ENCODE results near the gene KLHL5. TPM values are rescaled to one million over a fixed set of nuclear protein-coding genes. Genes with fewer than 3 reads are reported as not detected.
A peak's percentile ranks its signal among the peaks of the same experiment; 100 is the strongest.

The KLHL5 gene
- 10 to 100 TPM; 33.4 to 56.2 TPM for total RNA-seq
- polyA plus RNA-seq, result 10 to 100 TPM in 1 of 2 donors, 1 to 10 TPM in 1; 8.6 to 32.2 TPM
- long read RNA-seq, donor 1, transcript KLHL5-205 (11 exons, 2,926 nt), result major isoform, 12 of 14 reads
- long read RNA-seq, donor 1, partial matches to known transcripts, result 0 of 14 reads
- long read RNA-seq, donor 1, other reads (novel, unspliced or antisense), result 0 of 14 reads
- long read RNA-seq, donor 2, partial matches to known transcripts, result 0 of 1 reads
- long read RNA-seq, donor 2, other reads (novel, unspliced or antisense), result 0 of 1 reads
- long read RNA-seq, donor 3, partial matches to known transcripts, result 0 of 1 reads
- long read RNA-seq, donor 3, other reads (novel, unspliced or antisense), result 0 of 1 reads
- long read RNA-seq, donor 4, partial matches to known transcripts, result 0 of 3 reads
- long read RNA-seq, donor 4, other reads (novel, unspliced or antisense), result 0 of 3 reads
- long read RNA-seq, donor 5, transcript KLHL5-205 (11 exons, 2,926 nt), result major isoform, 9 of 10 reads
- long read RNA-seq, donor 5, partial matches to known transcripts, result 0 of 10 reads
- long read RNA-seq, donor 5, other reads (novel, unspliced or antisense), result 0 of 10 reads

DNA sequence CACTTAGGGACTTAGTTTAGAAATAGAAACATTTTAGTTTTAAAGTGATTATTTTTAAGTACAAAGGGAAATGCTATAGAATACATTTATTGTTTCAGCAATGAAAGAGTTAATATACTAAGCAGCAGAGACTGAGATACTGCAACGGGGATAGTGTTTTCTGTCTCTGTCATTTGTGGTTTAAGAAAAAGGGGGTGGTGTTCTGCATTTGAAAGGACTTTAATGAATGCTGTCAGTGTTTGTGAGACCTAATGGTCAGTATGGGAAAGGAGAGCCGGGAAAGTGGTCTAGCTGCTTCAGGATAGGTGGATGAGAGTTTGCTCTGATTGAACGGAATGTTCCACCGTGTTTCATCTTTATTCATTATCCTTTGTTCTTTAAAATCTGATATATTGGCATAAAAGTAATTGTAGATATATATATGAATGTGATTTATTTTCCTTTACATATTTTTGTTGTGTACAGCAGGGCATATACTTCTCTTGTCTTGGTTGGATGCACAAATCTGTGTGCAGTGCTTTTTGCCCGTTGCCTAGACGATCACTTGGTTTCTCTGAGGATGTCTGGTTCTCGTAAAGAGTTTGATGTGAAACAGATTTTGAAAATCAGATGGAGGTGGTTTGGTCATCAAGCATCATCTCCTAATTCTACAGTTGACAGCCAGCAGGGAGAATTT is at the start of gene KLHL5:
KLHL5 (plus strand) TSS at position 139 of the 676 bp plus-strand sequence; CDS start at position 560, 421 bp downstream.
- no peaks in the 10 kb centered on the region for H3K27me3 ChIP-seq (ENCODE audit: control insufficient read depth in 3 of 3, insufficient read depth in 3 of 3, low read length in 2 of 3)
- WGBS, 2 donors, result 63 to 69% methylated on average over 7 of the region's 7 CpGs
- DNase-seq, result peak in 1 of 3 donors; percentile 31

GRCh38 chr4:39014028-39014427 is 48.0 kb upstream of the KLHL5 start:
- WGBS, 2 donors, result 88 to 91% methylated on average over 2 of the region's 2 CpGs
- Histone ChIP-seq H3K27ac (ENCODE audit: low read depth in 1 of 2, low read length in 1 of 2) (no peak overlapping the region), H3K4me3 (no peak overlapping the region), H3K36me3 (ENCODE audit: control insufficient read depth in 4 of 4, insufficient read depth in 4 of 4, low read length in 4 of 4) (no peaks in the 10 kb centered on the region), H3K9me3 (ENCODE audit: control insufficient read depth in 4 of 4, insufficient read depth in 3 of 4, low read length in 3 of 4) (peaks cover 0 to 5% (median 0%) of the 10 kb centered on the region in 4 donors), H3K27me3 (ENCODE audit: control insufficient read depth in 3 of 3, insufficient read depth in 3 of 3, low read length in 2 of 3) (no peaks in the 10 kb centered on the region), H3K9ac (ENCODE audit: insufficient read depth in 1 of 2, low read length in 2 of 2) (no peak overlapping the region), H3K4me1 (ENCODE audit: control insufficient read depth in 5 of 5, insufficient read depth in 5 of 5, low read length in 5 of 5) (no peaks in the 10 kb centered on the region)
- TF ChIP-seq, protein P1, sequence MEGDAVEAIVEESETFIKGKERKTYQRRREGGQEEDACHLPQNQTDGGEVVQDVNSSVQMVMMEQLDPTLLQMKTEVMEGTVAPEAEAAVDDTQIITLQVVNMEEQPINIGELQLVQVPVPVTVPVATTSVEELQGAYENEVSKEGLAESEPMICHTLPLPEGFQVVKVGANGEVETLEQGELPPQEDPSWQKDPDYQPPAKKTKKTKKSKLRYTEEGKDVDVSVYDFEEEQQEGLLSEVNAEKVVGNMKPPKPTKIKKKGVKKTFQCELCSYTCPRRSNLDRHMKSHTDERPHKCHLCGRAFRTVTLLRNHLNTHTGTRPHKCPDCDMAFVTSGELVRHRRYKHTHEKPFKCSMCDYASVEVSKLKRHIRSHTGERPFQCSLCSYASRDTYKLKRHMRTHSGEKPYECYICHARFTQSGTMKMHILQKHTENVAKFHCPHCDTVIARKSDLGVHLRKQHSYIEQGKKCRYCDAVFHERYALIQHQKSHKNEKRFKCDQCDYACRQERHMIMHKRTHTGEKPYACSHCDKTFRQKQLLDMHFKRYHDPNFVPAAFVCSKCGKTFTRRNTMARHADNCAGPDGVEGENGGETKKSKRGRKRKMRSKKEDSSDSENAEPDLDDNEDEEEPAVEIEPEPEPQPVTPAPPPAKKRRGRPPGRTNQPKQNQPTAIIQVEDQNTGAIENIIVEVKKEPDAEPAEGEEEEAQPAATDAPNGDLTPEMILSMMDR (IDR thresholded peaks at IDR 0.05; ENCODE audit: control extremely low read depth, extremely low read depth), result no peak
- DNase-seq (no peak), ATAC-seq (ENCODE audit: insufficient read depth, low FRiP score) (no peak)

More for the DNA sequence above, at the start of gene KLHL5:
- Histone ChIP-seq H3K36me3 (ENCODE audit: control insufficient read depth in 4 of 4, insufficient read depth in 4 of 4, low read length in 4 of 4) (no peaks in the 10 kb centered on the region), H3K9me3 (ENCODE audit: control insufficient read depth in 4 of 4, insufficient read depth in 3 of 4, low read length in 3 of 4) (no peaks in the 10 kb centered on the region), H3K9ac (ENCODE audit: insufficient read depth in 1 of 2, low read length in 2 of 2) (no peak within 1 kb of the TSS), H3K4me1 (ENCODE audit: control insufficient read depth in 5 of 5, insufficient read depth in 5 of 5, low read length in 5 of 5) (peaks cover 0 to 4% (median 0%) of the 10 kb centered on the region in 5 donors), H3K4me3 (no peak within 1 kb of the TSS), H3K27ac (ENCODE audit: low read depth in 1 of 2, low read length in 1 of 2) (no peak within 1 kb of the TSS)
- no peak for ATAC-seq (ENCODE audit: insufficient read depth, low FRiP score)
- TF ChIP-seq, protein P1 (IDR thresholded peaks at IDR 0.05; ENCODE audit: control extremely low read depth, extremely low read depth), result no peak

- peaks cover 0 to 5% (median 0%) of the 10 kb centered on the region in 4 donors for H3K9me3 ChIP-seq (ENCODE audit: control insufficient read depth in 4 of 4, insufficient read depth in 3 of 4, low read length in 3 of 4)
- 80 to 89% methylated on average over 4 of the region's 4 CpGs for WGBS, 2 donors
- H3K27ac ChIP-seq (ENCODE audit: low read depth in 1 of 2, low read length in 1 of 2), result no peak overlapping the region
- H3K9ac ChIP-seq (ENCODE audit: insufficient read depth in 1 of 2, low read length in 2 of 2), result no peak overlapping the region
- ATAC-seq (ENCODE audit: insufficient read depth, low FRiP score), result no peak
- TF ChIP-seq, protein P1 (IDR thresholded peaks at IDR 0.05; ENCODE audit: control extremely low read depth, extremely low read depth), result no peak
- no peak for DNase-seq
- H3K27me3 ChIP-seq (ENCODE audit: control insufficient read depth in 3 of 3, insufficient read depth in 3 of 3, low read length in 2 of 3), result no peaks in the 10 kb centered on the region
- no peaks in the 10 kb centered on the region for H3K4me1 ChIP-seq (ENCODE audit: control insufficient read depth in 5 of 5, insufficient read depth in 5 of 5, low read length in 5 of 5)
- no peak overlapping the region for H3K4me3 ChIP-seq
- H3K36me3 ChIP-seq (ENCODE audit: control insufficient read depth in 4 of 4, insufficient read depth in 4 of 4, low read length in 4 of 4), result no peaks in the 10 kb centered on the region
These were observed 41.9 kb upstream of the KLHL5 start for GRCh38 chr4:39020130-39020529.

All from lung (tissue), 16 donors.